Measurements from ENCODE around the gene KCNJ1.

Gene KCNJ1

DNA sequence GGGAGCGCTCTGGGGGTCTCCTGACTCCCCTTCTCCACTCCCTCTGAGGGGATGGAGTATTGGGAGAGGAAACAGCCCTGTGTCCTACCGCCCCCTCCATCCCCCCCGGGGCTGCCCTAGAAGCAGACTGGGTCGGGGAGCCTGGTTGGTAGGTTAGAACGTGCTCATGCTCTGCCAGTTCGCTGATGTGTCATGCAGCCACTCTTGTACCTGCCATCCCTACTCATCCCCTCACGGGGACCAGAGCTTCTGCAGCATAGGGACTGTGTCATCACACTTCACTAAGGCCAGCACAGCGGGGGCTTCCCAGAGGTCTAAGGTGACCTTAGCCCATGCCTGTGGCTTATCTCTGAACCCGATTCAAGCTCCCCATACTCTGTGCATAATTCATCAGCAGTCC is 4.7 kb downstream of the KCNJ1 start:
- H3K4me3 ChIP-seq (replicated peaks; ENCODE audit: low read depth, low read length): no peak overlapping the region

DNA sequence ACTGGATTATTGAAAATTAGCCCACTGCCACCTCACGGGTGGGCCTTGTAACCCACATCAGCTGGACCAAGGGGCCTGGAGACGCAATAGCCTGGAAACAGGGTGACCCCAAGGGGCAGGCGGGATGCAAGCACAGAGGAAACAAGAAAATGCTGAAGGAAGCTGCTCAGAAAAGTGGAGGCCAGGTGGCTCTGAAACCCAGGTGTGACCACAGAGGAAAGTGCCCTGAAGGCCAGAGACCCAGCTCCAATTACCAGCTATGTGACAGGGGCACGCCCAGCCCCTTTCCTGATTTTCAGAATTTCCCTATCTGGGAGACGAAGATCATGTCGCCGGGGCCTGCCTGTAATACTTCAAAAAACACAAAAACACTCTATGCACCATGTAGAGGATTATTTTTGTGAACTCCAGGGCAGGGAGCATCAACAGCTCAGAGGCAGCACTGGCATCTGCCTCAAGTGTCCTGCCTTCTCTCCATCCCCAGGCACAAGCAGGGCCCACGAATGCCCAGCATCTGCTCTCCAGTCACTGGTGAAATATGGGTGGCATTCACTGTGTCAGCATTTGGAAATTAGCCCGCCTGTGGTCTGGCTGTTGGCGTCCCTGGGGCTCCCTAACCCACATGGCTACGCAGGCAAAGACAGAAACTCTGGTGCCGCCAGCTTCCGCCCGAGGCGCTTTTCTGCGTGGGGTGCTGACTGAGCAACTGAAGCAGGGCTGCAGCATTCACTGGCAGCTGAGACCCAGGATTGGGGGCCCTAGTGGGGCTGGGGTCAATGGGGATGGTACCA is 6.3 kb downstream of the KCNJ1 start:
- no peak for TF ChIP-seq CTCF (IDR thresholded peaks at IDR 0.05; ENCODE audit: low read length, missing control alignments)
- DNase-seq (ENCODE audit: low read depth): no peak

More for the DNA sequence above, 4.7 kb downstream of the KCNJ1 start:
- DNase-seq (ENCODE audit: low read depth): no peak
- no peak for TF ChIP-seq CTCF (IDR thresholded peaks at IDR 0.05; ENCODE audit: low read length, missing control alignments)

DNA sequence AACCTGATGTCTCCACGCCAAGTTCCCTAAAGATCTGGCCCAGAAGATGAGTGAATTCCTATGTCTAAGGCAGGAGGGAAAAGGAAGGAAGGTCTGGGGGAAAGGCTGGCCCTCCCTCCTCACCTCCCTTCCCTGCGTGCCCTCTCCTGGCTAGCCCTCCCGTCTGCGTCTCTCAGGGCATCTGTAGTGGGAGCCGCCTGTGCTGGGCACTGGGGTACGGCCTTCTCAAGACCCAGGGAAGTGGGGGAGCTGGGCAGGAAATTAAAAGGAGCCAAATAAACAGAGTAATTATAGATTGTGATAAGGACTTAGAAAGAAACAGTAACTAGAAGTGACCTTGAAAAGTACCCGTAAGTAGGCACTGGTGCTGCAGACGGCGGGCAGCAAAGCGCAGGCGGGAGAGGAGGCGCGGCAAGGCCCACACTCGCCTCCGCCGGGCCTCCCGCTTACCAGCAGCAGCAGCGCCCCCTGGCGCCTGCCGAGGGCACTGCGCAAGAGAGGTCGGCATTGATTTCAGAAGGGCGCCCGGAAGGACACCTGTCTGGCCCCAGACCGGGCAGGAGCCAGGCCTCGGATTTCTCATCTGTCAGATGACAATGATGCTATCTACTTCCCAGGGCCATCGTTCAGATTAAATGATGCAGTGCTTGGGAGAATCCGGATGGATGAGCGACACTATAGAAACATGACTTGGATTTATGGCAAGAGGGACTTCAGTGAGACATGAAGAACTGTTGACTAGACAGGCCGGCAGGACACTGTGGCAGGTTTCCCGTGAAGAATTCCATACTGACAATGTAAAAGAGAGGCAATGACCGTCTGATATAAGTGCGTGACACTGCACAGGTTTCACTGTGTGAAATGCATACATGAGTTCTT is 7.3 kb downstream of the KCNJ1 start:
- peak; percentile 73 for DNase-seq (ENCODE audit: low read depth)
- no peak overlapping the region for H3K4me3 ChIP-seq (replicated peaks; ENCODE audit: low read depth, low read length)
- peak; percentile 80 for TF ChIP-seq CTCF (IDR thresholded peaks at IDR 0.05; ENCODE audit: low read length, missing control alignments)

More for the DNA sequence above, 6.3 kb downstream of the KCNJ1 start:
- no peak overlapping the region for H3K4me3 ChIP-seq (replicated peaks; ENCODE audit: low read depth, low read length)

- DNase-seq (ENCODE audit: low read depth): no peak
- H3K4me3 ChIP-seq (replicated peaks; ENCODE audit: low read depth, low read length): no peak overlapping the region
- no peak for TF ChIP-seq CTCF (IDR thresholded peaks at IDR 0.05; ENCODE audit: low read length, missing control alignments)
These were observed 9.8 kb downstream of the KCNJ1 start for GRCh38 chr11:128857341-128857740.

- no peak for DNase-seq (ENCODE audit: low read depth)
- H3K4me3 ChIP-seq (replicated peaks; ENCODE audit: low read depth, low read length): no peak overlapping the region
- TF ChIP-seq CTCF (IDR thresholded peaks at IDR 0.05; ENCODE audit: low read length, missing control alignments): no peak
These were observed 10.9 kb downstream of the KCNJ1 start for GRCh38 chr11:128856241-128856640.

GRCh38 chr11:128854841-128855240 is 12.3 kb downstream of the KCNJ1 start:
- no peak overlapping the region for H3K4me3 ChIP-seq (replicated peaks; ENCODE audit: low read depth, low read length)
- DNase-seq (ENCODE audit: low read depth): no peak
- no peak for TF ChIP-seq CTCF (IDR thresholded peaks at IDR 0.05; ENCODE audit: low read length, missing control alignments)

Data from fibroblast of pulmonary artery (primary cell).